AG04450 (cell line): ENCODE data around the gene RHOBTB3. TPM values are rescaled to one million over a fixed set of nuclear protein-coding genes. Genes with fewer than 3 reads are reported as not detected.

Source experiments
- CTCF ChIA-PET: fragments of 300-600, 350-600 bp; formaldehyde crosslinking; extraction: SDS; loops from one replicate; lab custom pipeline; 2022; ENCODE audit warnings: antibody characterized with exemption, inconsistent platforms; lab: Charles Lee
- POLR2A ChIA-PET: fragments of 350-600 bp; formaldehyde crosslinking; extraction: SDS; loops from one replicate; lab custom pipeline; 2021; ENCODE audit warnings: antibody characterized with exemption, inconsistent platforms; lab: Yijun Ruan, JAX
- DNase-seq: peaks from one replicate; pipeline ENCODE4 v3.0.0-alpha.2; 2011; ENCODE audit warnings: low read depth, low spot score
- H3K27ac ChIP-seq: one replicate; pipeline ENCODE4 v1.5.1; 2012; ENCODE audit warnings: low read depth, low read length, control low read depth
- H3K27me3 ChIP-seq: one replicate; pipeline ENCODE4 v1.6.0; 2012; ENCODE audit warnings: low read length; ENCODE audit not compliant: control insufficient read depth, insufficient read depth
- H3K4me3 ChIP-seq: 2 replicates; pipeline ENCODE4 v1.5.1; 2011; ENCODE audit warnings: mild to moderate bottlenecking, low read depth, low read length, control low read depth
- H3K9me3 ChIP-seq: 2 replicates; pipeline ENCODE4 v1.5.1; 2012; ENCODE audit warnings: low read length; ENCODE audit not compliant: control insufficient read depth, insufficient read depth
- polyA plus RNA-seq: library from polyadenylated mRNA; depleted of rRNA; stranded (reverse); fragments of >200 nt; gene quantifications from 2 replicates; pipeline ENCODE4 v1.2.3, GENCODE V29; 2011
- TF ChIP-seq, protein P1 (sequence below): IDR thresholded peaks from 2 replicates; pipeline ENCODE4 v1.5.1; 2011; ENCODE audit warnings: low read depth, low read length, control low read depth, inconsistent platforms

Gene RHOBTB3
- polyA plus RNA-seq, 1 experiment, result 360 TPM

DNA sequence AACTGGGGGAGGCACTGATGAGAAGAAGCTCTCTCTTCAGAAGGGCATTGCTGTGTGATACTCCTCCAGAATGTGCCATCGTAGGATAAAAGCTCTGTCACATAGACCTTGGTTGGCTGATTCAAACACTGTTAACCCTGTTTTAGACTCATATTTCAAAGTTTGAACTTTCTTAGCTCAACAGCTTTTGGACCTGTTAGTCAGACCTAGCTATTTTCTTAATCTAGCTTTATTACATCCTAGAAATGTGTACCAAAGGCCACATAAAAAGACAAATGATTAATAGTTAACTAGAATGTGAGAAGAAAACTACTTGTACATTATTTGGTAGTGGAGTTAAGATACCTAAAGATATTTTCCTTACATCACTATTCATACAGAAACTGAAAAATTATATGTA is 4.3 kb downstream of the RHOBTB3 start:
- no peak for DNase-seq
- Histone ChIP-seq H3K27me3 (no peaks in the 10 kb centered on the region), H3K4me3 (peak overlapping the region; percentile 91), H3K27ac (no peak overlapping the region), H3K9me3 (peaks cover 2% of the 10 kb centered on the region; the same call in 1 of the 2 replicates)
- TF ChIP-seq, protein P1, sequence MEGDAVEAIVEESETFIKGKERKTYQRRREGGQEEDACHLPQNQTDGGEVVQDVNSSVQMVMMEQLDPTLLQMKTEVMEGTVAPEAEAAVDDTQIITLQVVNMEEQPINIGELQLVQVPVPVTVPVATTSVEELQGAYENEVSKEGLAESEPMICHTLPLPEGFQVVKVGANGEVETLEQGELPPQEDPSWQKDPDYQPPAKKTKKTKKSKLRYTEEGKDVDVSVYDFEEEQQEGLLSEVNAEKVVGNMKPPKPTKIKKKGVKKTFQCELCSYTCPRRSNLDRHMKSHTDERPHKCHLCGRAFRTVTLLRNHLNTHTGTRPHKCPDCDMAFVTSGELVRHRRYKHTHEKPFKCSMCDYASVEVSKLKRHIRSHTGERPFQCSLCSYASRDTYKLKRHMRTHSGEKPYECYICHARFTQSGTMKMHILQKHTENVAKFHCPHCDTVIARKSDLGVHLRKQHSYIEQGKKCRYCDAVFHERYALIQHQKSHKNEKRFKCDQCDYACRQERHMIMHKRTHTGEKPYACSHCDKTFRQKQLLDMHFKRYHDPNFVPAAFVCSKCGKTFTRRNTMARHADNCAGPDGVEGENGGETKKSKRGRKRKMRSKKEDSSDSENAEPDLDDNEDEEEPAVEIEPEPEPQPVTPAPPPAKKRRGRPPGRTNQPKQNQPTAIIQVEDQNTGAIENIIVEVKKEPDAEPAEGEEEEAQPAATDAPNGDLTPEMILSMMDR, result no peak
- CTCF ChIA-PET, result interaction anchor here (1.1 to 3.6 kb wide), 5 partner anchors 10 to 111 kb away, joined by 3 to 31 read pairs (median 4); no protein-coding TSS in a partner anchor
- POLR2A ChIA-PET, result interaction anchor here (0.9 to 2.2 kb wide), 4 partner anchors 25 to 89 kb away, joined by 4 to 9 read pairs (median 6); partner anchors contain the start of genes GLRX and RFESD

DNA sequence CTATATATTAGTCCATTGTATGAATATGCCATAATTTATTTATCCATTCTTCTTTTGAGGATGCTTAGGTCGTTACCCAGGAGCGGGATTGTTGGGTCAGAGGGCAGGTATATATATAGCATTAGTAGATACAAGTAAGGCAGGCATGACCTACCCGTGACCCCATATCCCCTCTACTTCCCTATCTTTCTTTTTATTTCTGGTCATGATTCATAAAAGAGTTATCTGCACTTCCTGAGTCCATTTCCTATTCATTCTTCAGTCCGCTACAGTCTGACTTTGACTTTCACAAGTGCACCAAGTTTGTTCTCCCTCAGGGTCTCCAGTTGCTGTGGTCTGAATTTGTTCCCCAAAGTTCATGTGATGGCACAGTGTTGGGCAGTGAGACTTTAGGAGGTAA is 6.9 kb downstream of the RHOBTB3 start:
- CTCF ChIA-PET, result interaction anchor here (1.0 kb wide), 1 partner anchor 74 kb away, joined by 3 read pairs; no protein-coding TSS in a partner anchor
- no peak for DNase-seq
- TF ChIP-seq, protein P1, result no peak

DNA sequence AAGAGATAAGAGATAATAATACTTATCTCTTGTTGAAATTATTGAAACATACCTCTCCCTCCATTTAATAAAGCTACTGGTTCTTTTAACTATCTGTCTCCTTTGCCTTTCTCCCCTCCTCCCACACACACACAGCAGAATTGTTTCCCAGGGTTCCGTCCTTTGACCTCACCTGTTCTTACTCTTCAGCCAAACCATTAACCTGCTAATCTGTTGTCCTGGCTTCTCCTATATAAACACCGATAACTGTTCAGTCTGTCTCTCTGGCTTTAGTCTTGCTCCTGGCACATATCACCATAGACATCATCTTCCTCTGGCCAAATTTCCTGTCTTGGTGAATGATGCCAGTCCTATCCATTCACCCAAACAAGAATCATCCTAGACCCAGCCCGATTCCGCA is 7.7 kb downstream of the RHOBTB3 start:
- ChIA-PET CTCF (interaction anchor here (1.0 kb wide), 1 partner anchor 74 kb away, joined by 3 read pairs; no protein-coding TSS in a partner anchor), POLR2A (no interaction called here)
- Histone ChIP-seq H3K4me3 (no peak overlapping the region), H3K9me3 (no peaks in the 10 kb centered on the region; the same call in 1 of the 2 replicates), H3K27me3 (no peaks in the 10 kb centered on the region), H3K27ac (no peak overlapping the region)
- DNase-seq, result no peak
- TF ChIP-seq, protein P1, result no peak

More for the DNA sequence above, 6.9 kb downstream of the RHOBTB3 start:
- Histone ChIP-seq H3K4me3 (no peak overlapping the region), H3K27ac (no peak overlapping the region), H3K9me3 (no peaks in the 10 kb centered on the region; the same call in 1 of the 2 replicates), H3K27me3 (no peaks in the 10 kb centered on the region)
- POLR2A ChIA-PET, result no interaction called here

DNA sequence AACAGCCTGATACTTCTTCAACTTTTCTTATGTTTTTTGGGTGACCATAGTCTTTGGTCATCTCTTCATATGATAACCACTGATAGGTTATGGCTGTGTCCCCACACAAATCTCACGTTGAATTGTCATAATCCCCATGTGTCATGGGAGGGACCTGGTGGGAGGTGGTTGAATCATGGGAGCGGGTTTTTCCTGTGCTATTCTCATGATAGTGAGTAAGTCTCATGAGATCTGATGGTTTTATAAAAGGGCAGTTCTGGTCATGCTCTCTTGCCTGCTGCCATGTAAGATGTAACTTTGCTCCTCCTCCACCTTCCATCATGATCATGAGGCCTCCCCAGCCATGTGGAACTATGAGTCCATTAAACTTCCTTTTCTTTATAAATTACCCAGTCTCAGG is 8.7 kb downstream of the RHOBTB3 start:
- H3K4me3 ChIP-seq, result no peak overlapping the region
- ChIA-PET POLR2A (no interaction called here), CTCF (interaction anchor here (0.6 kb wide), 1 partner anchor 25 kb away, joined by 3 read pairs; no protein-coding TSS in a partner anchor)
- TF ChIP-seq, protein P1, result no peak
- no peak overlapping the region for H3K27ac ChIP-seq
- no peaks in the 10 kb centered on the region; the same call in 1 of the 2 replicates for H3K9me3 ChIP-seq
- no peaks in the 10 kb centered on the region for H3K27me3 ChIP-seq
- DNase-seq, result no peak

DNA sequence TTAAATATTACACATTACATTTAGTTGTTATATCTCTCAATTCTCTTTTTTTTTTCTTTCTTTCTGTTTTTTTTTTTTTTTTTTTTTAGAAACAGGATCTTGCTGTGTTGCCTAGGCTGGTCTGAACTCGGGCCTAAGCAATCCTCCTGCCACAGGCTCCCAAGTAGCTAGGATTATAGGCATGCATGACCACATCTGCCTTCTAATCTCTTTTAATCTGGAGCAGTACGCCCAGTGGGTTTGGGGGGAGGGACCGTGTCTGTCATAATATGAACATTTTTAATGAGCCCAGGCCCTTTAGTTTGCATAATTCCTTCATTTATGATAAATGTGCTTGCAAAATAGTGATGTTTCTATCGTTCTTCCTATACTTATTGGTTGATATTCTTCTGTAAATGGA is 10.3 kb downstream of the RHOBTB3 start:
- Histone ChIP-seq H3K27me3 (no peaks in the 10 kb centered on the region), H3K4me3 (no peak overlapping the region), H3K9me3 (no peaks in the 10 kb centered on the region; the same call in 1 of the 2 replicates), H3K27ac (no peak overlapping the region)
- TF ChIP-seq, protein P1, result no peak
- CTCF ChIA-PET, result interaction anchor here (2.1 kb wide), 1 partner anchor 77 kb away, joined by 14 read pairs; no protein-coding TSS in a partner anchor
- POLR2A ChIA-PET, result interaction anchor here (0.6 kb wide), 1 partner anchor 8 kb away, joined by 3 read pairs; no protein-coding TSS in a partner anchor
- no peak for DNase-seq
